UCSD-AML1 (cell line): ENCODE results near the gene ZFP36.

Experiments
- DNase-seq: peaks from one replicate; lab custom pipeline; 2025; ENCODE audit not compliant: unreplicated experiment; lab: John Stamatoyannopoulos, UW

Gene ZFP36

DNA sequence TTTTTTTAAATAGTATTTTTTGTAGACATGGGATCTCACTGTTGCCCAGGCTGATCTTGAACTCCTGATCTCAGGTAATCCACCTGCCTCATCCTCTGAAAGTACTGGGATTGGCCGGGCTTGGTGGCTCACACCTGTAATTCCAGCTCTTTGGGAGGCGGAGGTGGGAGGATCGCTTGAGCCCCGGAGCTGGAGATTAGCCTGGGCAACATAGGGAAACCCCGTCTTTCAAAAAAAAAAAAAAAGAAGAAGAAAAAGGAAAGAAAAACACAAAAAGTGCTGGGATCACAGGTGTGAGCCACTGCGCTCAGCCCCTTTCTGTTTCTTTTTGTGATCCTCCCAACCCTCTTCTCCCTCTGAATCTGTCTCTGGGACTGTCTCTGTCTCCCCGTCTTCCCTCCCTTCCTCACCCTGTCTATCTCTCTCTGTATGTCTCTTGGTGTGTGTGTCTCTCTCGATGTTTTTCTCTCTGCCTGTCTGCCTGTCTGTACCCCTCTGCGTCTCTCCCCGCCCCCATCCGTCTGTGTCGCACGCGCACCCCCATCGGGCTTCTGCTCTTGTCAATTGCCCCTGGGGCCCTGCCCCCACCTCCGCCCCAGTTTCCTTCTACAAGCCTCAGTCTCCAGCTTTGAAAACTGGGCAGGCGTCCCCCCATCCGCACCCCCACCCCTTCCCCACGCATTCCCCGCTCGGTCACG lies 540 bp upstream of the ZFP36 start:
- DNase-seq: no peak

DNA sequence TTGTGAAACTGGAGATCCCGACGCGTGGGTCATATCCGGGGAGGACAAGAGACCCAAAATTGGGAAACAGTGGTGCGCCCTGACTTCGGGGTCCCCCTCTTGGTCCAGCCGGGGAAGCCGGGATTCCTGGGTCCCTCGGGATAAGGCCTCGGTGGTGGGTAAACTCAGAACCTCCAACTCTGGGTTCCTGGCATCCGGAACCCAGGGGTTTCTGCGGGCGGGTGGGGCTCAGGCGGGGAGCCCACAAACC lies 688 bp downstream of the ZFP36 start:
- no peak for DNase-seq

DNA sequence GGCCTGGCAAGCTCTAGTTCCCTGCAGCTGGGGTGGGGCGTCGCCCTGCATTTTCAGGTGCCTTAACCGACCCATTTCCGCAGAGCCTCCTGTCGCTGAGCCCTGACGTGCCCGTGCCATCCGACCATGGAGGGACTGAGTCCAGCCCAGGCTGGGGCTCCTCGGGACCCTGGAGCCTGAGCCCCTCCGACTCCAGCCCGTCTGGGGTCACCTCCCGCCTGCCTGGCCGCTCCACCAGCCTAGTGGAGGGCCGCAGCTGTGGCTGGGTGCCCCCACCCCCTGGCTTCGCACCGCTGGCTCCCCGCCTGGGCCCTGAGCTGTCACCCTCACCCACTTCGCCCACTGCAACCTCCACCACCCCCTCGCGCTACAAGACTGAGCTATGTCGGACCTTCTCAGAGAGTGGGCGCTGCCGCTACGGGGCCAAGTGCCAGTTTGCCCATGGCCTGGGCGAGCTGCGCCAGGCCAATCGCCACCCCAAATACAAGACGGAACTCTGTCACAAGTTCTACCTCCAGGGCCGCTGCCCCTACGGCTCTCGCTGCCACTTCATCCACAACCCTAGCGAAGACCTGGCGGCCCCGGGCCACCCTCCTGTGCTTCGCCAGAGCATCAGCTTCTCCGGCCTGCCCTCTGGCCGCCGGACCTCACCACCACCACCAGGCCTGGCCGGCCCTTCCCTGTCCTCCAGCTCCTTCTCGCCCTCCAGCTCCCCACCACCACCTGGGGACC lies 1.2 kb downstream of the ZFP36 start:
- DNase-seq: peak; percentile 52

DNA sequence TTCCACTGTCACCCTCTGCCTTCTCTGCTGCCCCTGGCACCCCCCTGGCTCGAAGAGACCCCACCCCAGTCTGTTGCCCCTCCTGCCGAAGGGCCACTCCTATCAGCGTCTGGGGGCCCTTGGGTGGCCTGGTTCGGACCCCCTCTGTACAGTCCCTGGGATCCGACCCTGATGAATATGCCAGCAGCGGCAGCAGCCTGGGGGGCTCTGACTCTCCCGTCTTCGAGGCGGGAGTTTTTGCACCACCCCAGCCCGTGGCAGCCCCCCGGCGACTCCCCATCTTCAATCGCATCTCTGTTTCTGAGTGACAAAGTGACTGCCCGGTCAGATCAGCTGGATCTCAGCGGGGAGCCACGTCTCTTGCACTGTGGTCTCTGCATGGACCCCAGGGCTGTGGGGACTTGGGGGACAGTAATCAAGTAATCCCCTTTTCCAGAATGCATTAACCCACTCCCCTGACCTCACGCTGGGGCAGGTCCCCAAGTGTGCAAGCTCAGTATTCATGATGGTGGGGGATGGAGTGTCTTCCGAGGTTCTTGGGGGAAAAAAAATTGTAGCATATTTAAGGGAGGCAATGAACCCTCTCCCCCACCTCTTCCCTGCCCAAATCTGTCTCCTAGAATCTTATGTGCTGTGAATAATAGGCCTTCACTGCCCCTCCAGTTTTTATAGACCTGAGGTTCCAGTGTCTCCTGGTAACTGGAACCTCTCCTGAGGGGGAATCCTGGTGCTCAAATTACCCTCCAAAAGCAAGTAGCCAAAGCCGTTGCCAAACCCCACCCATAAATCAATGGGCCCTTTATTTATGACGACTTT lies 2.0 kb downstream of the ZFP36 start:
- peak; percentile 31 for DNase-seq

DNA sequence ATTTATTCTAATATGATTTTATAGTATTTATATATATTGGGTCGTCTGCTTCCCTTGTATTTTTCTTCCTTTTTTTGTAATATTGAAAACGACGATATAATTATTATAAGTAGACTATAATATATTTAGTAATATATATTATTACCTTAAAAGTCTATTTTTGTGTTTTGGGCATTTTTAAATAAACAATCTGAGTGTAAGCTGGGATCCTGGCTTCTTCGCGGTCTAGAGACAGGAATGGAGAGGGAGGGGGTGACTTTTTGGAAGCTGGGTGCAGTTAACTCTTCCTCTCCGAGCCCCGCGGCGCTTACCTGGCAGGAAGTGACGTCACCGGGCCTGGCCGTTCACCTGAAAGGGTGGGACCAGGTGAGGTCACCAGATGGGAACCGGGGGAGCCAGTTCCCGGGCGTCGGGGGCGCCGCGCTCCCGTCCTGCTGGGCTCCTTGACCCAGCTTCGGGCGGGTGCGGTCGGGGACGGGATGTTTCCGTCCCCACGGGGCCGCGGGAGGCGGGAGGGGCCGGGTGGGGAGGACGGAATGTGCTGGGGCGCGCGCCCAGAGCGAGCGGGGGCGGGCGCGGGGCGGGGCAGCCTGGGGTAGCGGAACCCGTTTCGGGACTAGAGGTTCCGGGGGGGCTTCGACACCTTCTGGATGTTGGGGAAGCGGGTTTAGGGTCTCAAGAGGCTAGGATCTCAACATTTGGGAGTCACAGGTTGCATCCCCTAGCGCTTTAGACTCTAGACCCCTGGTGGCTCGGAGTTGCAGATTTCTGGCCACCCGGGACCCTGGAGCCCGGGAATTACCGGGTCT lies 2.8 kb downstream of the ZFP36 start:
- DNase-seq: peak; percentile 78

DNA sequence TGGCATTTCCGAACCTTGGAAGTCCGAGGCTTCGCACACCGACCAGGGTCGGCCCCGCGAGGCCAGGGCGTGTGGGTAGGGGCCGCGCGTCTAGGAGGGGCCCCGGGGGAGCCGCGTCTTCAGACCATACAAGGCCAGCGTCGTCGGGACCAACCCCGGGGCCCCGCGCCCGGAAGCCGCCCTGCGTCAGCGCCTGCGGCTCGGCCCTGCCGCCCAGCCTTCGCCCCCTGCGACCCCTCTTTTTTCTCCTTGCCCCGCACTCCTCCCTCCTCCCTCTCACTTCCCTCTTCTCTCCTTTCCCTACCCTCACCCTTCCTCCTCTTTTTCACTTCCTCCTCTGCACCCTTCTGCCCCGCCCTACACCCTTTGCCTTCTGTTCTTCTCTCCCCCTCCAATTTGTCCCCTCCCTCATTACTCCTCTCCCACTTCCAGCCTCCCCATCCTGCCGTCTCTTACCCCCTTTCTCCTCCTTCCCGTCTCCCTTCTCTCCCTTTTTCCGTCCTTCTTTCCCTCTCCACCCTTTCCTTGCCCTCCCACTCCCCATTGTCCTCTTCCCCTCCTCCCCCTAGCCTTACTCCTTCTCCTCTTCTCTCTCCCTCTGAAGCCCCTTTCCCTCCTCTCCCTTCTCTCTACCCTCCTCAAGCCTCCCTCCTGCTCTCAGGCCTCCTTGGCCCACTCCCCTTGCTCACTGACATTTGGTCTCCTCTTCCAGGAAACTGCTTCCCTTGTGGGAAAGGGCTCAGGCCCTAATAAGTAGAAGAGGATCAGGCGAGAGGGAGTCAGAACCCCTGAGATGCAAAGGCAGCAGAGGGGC lies 3.6 kb downstream of the ZFP36 start:
- DNase-seq: peak; percentile 78

DNA sequence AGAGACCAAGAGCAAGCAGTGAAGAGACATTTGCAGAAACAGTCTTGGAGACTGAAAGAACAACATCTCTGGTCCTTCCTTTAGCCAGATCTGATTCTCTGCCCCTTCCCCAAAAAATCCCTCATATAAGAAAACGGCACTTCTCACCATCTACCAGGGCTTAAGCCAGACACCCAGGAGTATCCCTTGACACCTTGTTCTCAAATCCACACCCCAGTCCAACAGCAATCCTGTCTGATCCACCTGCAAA lies 4.1 kb downstream of the ZFP36 start:
- DNase-seq: no peak

DNA sequence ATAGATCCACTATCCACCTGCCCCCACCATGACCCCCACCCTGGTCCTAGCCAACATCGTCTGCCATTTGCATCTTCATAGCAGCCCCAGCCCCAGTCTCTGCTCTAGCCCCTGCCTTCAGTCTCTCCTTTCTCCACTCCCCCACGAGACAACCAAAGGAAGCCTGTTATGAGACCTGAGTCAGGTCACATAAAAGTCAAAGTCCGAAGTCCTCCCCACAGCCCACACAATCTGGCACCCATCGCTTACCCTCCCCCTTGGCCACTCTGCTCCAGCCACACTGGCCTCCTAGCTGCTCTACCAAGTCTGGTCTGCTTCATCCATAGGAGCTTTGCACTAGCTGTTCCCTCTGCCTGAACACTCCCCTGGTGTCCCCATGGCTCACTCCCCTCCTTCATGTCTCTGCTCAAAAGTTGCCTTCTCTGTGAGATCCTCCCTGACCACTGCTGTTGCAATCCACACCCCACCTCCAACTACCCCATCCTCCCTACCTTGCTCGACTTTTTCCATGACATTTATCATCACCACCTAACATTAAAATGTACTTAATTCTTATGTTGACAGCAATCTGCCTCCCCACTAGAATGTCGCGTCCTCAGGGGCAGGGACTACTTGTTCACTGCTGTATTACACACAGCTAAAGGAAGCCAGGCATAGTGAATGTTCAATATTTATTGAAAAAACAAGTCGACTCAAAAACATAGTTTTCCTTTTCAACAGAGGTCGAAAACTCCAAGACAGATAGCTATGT lies 4.6 kb downstream of the ZFP36 start:
- peak; percentile 48 for DNase-seq

DNA sequence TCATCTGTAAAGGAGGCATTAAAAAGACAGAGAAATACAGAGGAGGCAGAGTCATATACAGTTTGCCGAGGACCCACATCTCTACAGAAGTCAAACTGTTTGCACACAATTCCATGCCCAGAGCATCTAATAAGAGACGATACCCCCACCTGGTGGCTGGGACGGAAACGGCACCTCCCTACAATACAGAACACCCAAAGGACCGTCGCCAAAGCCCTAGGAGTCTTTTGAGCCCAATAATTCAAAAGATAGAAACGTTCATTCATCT lies 5.1 kb downstream of the ZFP36 start:
- peak; percentile 91 for DNase-seq

DNA sequence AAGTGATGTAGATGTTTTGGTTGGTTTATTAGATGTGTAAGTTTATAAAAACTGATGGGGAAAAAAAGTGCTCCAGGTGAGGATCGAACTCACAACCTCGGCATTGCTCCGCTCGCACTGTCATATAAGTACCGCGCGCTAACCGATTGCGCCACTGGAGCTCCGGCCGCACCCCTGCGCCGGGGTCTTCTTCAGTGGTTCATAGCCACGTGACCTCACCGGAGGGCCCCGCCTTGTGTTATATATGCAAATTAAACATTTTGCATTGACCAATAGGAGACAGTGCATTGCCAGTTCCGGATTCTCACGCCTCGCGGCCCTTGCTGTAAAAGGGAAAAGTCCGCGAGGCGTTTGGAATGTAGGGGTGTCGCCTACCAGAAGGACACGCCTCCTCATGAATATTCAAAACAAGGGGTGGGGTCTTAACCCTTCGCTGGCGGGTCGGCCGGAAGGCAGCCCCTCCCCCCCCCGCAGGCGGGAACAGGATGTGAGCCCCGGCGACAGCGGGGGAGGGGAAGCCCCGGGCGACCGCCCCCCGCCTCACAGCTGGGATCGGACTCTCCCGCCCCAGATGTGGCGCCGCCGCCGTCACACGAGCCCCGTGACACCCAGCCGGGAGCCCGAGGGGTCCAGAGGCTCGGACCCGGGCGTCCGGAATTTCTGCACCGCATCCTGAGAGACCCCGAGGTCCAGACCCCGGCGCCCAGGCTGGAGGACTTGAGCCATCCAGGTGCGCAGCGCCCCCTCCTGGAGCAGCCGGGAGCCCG lies 5.6 kb downstream of the ZFP36 start, which contains the start of gene PLEKHG2:
TSS of gene PLEKHG2 (plus strand) at position 570 of the 767 bp plus-strand sequence. CDS start 1,418 bp downstream, outside the sequence.
- peak; percentile 98 for DNase-seq

DNA sequence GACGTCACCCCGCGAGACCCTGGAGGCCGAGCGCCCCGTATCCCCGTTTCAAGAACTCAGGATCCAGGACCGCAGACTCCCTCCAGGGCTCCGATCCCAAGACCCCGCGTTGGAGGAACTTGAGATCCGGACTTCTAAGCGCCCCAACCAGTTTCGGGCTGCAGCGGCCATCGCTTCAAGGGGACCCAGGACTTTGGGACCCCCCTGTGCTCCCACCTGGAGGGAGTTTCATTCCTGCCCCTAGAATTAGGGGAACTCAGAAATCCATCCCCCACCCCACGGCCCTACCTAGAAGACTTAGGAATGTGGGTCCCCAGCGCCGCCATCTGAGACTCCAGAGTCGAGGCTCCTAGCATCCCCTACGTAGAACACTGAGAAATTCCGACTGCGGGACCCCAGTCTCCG lies 6.2 kb downstream of the ZFP36 start:
- no peak for DNase-seq

DNA sequence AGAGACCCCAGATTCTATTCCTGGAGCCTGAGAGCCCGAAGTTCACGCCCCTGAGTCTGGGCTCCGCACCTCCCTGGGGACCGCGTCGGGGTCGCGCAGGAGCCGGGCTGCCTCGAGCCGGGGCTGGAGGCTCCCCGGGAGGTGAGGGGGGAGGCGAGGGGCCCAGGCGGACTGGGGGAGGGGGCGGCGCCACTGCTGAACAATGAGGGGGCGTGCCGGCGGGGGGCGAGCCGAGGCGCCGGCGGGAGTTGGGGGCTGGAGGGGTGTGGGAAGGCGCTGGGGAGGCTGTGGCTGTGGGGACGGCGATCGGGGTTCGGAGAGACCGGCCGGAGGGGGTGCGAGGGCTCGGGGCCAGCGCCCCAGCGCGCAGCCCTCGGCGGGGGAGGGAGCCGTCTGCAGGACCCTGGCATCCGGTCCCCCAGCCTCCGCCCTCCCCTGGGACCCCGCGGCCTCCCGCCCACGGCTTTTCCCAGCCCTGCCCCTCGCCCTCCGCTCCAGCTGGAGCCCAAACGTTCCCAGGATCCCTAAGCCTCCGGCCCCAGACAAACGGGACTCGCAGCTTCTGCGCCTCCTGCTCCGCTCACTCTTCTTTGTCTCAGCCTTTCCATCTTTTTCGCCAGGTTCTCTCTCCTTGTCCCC lies 6.7 kb downstream of the ZFP36 start:
- DNase-seq: peak; percentile 60

DNA sequence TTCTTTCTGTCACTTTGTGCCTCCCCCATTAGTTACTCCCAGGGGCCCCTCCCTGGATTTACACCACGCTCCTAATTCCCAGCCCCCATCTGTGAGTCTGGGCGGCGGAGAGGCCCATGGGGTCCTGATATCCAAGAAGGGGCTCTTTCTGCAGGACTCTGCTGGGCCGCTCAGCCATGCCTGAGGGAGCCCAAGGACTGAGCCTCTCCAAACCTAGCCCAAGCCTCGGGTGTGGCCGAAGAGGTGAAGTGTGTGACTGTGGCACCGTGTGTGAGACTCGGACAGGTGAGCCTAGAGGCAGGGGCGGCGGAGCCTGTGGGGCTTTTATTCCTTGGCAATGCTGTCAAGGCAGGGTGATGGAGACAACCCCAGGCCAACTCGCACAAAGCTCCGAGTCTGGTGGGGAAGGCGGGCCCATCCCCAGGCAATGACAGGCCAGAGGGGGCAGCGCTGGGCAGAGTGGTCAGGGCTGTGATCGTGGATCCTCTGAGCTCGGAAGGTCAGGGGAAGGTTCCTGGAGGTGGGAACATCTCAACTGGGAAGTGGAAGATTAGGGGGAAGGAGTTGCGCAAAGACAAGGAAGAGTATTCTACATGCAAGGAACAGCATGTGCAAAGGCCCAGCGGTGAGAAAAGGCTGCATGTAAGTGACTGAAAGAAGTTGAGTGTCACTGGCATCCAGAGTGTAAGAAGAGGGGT lies 7.4 kb downstream of the ZFP36 start:
- DNase-seq: peak; percentile 42

DNA sequence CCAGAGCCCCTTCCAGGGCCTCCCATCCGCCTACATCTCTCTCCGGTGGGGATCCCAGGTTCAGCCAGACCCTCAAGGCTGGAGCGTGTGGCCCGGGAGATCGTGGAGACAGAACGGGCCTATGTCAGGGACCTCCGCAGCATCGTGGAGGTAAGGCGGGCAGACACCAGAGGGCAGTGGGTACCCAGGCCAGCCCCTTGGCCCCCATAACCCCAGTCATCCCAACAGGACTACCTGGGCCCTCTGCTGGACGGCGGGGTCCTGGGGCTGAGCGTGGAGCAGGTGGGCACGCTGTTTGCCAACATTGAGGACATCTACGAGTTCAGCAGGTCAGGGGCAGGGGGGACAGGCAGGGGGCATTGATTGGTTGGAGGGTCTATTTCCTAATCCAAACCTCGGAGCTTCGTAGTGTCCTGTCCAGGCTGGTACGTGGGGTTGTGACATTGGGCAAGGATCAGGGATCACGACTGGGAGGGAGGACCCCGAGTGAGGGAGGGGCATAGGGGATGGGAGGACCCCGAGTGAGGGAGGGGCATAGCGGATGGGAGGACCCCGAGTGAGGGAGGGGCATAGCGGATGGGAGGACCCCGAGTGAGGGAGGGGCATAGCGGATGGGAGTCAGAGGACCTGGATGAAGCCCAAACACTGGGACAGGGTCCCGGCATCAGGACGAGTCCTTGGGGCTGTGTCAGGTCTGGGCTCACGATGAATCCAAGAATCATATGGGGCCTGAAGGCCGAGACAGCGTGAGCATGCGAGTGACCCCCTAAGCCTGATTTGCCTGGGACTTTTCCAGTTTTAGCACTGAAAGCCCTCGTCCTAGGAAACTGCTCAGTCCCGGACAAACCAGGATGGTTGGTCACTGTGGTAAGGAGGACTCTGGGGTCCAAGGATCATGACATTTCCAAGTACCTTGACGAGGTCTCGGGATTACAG lies 8.7 kb downstream of the ZFP36 start:
- DNase-seq: no peak

DNA sequence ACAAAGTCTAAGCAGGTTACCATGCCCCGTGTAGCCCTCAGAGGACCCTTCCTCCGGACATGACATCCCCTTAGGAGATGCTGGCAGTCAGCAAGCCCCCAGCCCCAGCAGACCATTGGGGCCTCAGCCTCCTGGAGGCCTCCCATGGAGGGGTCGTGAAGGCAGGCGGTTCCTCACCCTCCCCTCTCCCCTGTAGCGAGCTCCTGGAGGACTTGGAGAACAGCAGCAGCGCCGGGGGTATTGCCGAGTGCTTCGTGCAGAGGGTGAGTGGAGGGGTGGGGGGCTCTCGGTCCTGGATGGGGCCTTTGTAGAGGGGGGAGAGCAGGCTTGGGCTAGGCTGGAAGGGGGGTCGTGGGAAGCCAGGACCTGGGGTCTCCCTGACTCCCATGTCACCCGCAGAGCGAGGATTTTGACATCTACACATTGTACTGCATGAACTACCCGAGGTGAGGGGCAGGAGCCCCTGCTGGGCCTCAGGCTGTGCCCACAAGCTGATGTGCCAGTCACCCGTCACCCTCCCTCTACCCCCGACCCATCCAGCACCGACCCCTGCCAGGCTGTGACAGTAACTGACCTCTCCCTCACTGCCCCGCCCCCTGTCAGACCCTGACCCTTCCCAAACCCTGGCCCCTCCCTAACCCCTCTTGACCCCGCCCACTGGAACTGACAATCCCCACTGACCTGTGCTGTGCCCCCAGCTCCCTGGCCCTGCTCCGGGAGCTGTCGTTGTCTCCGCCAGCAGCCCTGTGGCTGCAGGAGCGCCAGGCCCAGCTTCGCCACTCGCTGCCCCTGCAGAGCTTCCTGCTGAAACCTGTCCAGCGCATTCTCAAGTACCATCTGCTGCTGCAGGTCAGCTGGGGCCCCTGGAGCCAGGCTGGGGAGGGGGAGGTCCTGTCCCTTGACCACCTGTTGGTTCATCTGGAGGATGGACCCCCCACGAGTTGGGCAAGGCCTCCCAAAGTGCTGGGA lies 9.8 kb downstream of the ZFP36 start:
- no peak for DNase-seq
